NCI-H2227 (cell line): Measurements from ENCODE around the gene NAXE.
"Not testable (repeated sequence)": the region's sequence is repeated elsewhere in the genome, so short reads cannot be mapped to it uniquely, and the experiment has no call there.

Source experiments
- DNase-seq: peaks from one replicate; lab custom pipeline; 2025; ENCODE audit not compliant: unreplicated experiment; lab: John Stamatoyannopoulos, UW

NAXE gene

GRCh38 chr1:156591432-156592157 is at the start of gene NAXE:
Gene NAXE, plus strand, starts transcription at chr1:156591776. Its CDS starts 29 bp downstream, at chr1:156591805.
- peak; percentile 89 for DNase-seq

DNA sequence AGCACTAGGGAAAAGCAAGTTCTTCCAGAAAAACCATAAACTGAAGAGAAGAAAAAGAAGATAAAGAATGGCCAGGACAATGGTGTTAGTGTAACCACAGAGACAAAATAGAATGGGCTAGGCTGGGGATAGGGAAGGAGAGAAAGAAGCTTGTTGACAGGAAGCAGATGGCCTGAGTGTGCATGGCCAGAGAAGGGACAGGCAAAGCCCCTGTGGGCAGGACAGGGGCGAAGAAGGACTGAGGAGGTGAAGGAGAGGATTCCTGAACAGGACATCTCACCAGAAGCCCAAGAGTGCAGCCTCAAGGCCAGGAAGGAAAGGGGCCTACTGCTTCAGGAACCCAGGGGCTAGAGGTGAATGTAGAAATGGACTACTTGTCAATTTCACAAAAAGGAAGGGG is 48.5 kb upstream of the NAXE start:
- DNase-seq, result no peak

DNA sequence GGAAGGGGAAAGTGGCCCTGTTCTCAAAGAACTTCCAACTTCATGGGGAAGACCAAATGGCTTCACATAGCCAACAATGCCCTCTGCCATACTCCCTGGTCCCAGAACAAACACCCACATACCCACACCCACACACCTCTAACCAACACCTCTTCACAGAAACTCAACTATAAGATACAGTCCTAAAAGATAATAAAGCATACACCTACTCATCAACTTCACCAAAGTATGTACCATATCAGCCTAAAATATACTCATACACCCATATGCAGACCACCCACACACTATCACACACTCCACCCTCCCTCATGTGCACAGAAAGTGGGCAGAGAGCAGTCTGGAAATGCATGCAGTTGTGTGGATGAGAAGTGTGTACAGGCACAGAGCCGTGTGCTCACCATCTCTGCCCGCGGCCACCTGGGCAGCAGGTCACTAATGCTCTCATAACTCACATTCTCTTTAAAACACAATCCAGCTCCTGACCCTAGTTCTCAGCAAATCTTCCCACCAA is 46.9 kb upstream of the NAXE start:
- no peak for DNase-seq

- no peak for DNase-seq
These were observed 45.3 kb upstream of the NAXE start for GRCh38 chr1:156546267-156546666.

GRCh38 chr1:156547434-156547833 is 44.1 kb upstream of the NAXE start:
- no peak for DNase-seq

GRCh38 chr1:156547982-156548381 is 43.6 kb upstream of the NAXE start:
- DNase-seq, result no peak

DNA sequence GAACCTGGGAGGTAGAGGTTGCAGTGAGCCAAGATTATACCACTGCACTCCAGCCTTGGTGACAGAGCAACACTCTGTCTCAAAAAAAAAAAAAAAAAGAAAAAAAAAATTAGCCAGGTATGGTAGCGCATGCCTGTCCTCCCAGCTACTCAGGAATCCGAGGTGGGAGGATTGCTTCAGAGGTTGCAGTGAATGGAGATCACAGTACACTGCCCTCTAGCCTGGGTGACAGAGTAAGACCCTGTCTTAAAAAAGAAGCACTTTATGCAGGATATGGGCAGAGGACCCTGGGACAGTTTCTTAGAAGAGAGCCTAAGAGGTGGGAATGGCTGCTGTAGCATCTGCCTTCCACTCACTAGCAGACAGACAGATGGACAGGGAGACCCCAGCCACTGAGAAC is 42.2 kb upstream of the NAXE start:
- DNase-seq, result no peak

DNA sequence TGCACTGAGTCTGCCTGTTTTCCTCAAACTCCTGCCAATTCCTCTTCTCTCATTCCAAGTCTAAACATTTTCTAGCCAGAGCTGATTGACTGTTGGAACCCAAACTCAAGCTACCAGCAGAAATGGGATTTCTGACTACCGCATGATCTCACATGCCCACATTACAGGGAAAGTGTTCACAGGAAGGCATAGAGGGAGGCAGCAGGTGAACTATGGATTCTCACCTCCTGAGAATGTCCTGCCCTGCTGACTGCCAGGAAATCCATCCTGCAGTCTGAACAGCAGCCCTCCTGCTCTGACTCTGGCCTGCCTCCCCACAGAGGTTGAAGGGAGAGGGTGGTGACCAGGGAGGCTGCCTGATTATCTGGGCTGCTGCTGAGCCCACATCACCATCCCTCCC is 41.7 kb upstream of the NAXE start:
- no peak for DNase-seq

DNA sequence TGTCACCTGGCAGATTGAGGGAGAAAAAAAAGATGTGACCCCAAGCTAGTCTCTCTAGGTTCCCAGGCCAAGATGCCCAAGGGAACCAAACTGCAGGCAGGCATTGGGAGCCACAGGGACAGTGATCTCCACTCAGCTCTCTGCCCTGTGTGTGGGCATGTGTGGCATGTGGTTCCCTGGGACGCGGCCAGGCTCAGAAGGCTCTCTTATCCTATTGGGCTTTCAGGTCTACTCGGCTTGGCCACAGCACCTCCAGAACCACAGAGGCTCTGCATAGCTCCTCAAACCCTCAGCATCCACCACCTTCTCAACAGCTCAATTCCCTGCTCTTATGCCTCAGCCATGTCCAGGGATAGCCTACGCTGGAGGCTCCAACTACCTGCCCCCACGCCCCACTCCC is 41.2 kb upstream of the NAXE start:
- DNase-seq, result no peak

DNA sequence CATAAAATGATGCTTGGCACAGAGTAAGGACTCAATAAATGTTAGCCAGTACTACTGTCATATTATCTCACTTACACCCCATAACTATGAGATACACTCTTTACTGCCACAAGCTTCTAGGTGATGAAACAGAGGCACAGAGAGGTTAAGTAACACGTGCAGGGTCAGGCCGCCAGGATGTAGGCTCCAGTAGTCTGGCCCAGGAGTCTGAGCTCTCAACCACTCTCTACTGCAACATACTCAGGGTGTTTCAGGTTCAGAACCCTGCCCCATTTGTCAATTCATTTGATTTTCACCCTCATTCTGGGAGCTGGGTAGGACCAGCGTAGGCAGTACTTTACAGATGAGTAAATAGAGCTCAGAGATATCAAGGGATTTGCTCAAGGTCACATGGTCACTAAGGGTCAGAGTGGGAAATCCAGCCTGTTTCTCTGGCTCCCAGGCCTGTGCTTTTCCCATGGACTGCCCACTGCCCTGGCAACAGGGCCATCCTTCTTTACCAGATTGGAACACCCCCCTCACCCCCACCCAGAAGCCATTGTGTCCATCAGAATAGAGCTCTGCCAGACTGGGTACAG is 40.4 kb upstream of the NAXE start:
- no peak for DNase-seq

- no peak for DNase-seq
These were observed 39.7 kb upstream of the NAXE start for GRCh38 chr1:156551869-156552268.

DNA sequence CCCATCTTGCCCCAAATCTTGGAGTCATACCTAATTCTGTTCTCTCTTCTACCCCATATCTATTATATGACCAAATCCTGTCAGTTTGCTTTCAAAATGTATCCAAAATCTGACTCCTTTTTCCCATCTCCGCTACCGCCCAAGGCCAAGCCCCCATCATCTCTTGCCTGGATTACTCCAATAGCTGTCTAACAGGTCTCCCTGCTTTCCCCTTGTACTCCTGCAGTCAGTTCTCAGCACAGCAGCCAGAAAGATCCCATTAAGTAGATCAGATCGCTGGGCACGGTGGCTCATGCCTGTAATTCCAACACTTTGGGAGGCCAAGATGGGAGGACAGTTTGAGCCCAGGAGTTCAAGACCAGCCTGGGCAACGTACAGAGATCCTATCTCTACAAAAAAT is 39.1 kb upstream of the NAXE start:
- no peak for DNase-seq

DNA sequence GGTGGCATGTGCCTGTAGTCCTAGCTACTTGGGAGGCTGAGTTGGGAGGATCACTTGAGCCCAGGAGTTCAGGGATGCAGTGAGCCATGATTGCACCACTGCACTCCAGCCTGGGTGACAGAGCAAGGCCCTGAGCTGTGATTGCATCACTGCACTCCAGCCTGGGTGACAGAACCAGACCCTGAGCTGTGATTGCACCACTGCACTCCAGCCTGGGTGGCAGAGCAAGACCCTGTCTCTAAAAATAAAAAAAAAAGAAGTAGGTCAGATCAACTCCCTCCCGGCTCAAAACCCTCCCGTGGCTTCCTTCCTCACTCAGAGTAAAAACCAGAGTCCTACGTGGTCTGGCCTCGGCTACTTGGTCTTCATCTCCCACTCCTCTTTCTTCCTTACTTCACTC is 38.6 kb upstream of the NAXE start:
- DNase-seq, result not testable (repeated sequence)

DNA sequence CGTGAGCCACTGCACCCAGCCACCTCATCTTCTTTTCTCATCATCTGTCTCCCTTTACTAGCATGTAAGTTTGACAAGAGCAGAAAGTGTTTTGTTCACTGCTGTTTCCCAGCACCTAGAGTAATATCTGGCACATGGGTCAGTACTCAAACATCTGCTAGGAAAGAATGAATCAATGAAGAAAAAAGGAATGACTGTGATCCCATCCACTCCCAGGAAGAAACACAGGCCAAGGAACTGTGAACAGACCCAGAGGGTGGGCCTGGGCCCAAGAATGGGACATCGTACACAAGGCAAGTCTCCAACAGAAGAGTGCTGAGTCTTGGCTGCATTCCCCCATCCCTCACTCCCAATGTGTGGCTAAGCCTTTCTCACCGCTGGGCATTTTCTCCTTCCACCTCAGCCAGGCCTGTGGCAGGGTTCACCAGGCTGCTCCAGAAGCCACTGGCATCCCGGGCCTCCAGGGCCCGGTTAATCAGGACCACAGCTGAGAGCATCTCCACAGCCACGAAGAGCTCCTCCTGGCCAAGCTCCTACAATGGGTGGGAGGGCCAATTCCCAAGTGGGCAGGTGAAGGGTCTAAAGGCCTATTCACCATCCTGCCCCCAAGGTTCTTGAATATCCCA is 37.6 kb upstream of the NAXE start:
- no peak for DNase-seq

GRCh38 chr1:156554971-156555370 is 36.6 kb upstream of the NAXE start:
- no peak for DNase-seq

DNA sequence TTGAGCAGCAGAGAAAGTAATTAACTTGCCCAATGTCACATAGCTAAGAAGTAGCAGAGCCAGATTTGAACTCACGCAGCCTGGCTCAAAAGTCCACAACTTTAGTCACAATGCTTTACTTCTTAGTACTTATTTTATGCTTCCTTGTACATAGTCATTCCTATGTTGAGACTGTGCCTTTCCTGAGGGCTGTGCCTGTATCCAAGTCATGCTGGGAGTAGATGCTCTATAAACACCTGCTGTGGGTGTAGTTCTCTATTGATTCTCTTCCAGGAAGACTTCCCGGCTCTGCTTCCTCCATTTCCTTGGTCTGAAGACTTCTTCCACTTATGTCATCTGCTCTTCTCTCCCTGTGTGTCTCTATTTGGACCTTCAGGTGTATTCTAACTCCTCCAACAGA is 35.9 kb upstream of the NAXE start:
- no peak for DNase-seq

DNA sequence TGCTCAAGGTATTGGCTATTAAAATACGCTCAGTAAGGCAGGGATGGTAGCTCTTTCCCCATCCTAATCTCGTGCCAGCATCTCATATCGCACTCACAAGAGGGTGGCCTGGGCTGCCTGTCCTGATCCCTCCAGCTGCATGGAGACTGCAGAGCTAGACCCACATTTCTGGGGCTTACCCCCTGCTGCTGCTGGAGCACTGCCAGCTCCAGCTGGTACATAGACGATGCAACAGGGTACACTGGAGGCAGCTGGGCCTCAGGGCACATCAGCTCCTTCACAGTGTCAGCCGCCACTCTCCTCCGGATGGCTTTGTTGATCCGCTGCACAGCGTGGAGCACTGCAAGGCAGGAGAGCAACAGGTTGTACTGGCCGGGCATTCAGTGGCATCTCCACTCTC is 35.2 kb upstream of the NAXE start:
- DNase-seq, result no peak

DNA sequence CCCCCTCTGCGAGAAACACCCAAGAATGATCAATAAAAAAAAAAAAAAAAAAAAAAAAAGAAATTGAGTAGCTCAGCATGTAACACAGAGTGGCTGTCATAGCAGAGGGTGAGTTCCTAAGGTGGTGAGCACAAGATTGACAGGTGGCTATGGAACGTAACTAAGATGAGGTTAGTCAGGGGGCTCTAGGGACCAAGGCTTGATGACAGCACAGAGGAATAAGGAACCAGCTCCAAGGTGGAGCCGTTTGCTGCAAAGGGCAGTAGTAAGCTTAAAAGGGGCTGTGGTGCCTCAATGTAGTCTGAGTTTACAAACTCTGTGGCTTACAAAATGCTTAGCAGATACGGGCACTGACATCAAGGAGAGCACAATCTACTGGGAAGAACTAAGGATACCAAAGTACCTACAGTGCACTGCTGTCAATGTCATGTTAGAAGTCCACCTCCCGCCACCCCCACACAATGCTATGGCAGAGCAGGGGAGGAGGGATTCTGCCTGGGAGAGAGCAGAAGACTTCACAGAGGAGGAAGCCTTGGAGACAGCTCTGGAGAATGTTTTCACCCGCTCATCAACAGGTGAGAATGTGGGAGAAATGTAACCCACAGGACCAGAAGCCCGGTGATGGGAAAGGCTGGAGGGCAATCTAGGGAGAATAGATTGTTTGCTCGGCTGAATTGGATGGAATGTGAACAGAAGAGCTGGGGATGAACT is 32.3 kb upstream of the NAXE start:
- DNase-seq, result no peak

DNA sequence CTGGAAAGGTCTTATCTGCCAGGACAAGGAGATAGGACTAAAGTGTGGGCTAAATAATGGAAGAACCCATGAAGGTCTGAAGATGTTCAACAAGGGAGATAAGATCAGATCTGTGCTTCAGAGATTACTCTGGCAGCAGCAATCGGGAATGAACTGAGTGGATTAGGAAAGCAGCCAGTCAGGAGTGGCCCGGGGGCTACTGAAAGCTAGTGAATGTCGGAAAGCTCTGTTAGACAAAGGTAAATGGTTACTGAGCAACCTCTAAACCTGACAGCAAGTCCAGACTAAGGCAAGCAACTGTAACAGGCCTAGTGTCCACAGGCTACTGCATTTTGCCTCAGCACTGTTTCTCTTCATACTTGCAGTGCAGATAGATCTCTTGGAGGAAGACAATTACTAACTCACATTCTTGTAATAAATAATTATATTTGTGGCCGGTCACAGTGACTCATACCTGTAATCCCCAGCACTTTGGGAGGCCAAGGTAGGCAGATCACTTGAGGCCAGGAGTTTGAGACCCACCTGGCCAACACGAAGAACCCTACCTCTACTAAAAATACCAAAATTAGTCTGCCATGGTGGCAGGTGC is 31.7 kb upstream of the NAXE start:
- no peak for DNase-seq

DNA sequence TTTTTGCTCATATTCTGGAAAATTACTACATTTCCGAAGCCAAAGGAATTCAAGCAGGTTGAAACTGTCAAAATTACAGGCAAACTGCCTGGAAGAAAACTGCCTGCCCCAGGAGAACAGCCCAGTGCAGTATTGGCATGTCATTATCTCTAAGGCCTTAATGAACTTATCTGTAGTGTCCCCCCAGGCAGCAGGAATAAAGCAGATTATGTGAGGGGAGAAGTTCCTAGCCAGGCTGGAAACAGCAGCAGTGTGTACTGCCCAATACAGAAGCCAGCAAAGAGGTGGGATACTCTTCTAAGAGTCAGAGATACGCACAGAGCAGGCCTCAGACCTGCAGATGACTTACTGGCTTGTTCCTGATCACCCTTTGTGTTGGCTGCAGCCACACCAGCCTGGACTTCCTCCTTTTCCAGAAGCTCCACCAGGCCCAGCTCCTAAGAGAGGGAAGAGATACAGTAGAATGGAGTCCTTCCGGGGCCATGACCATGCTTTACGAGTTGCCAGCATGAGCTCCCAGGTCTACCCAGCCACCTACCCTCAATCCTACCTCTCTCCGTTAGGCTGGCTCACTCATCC is 30.9 kb upstream of the NAXE start:
- no peak for DNase-seq

- no peak for DNase-seq
These were observed 26.1 kb upstream of the NAXE start for GRCh38 chr1:156565519-156565918.
